GM18870 (cell line): ENCODE results near the gene NINJ1.
"Not testable (repeated sequence)": the region's sequence is repeated elsewhere in the genome, so short reads cannot be mapped to it uniquely, and the experiment has no call there.

Experiments
- ATAC-seq: cut with Tn5 transposase; IDR thresholded peaks from one replicate; pipeline ENCODE4 v1.9.1; 2021; ENCODE audit warnings: moderate library complexity; ENCODE audit not compliant: unreplicated experiment

NINJ1 gene

GRCh38 chr9:93120846-93121315, 13.2 kb downstream of the NINJ1 start:
- ATAC-seq, result no peak

GRCh38 chr9:93119953-93120845, 13.9 kb downstream of the NINJ1 start:
- ATAC-seq, result peak; percentile 67

GRCh38 chr9:93119703-93119952, 14.4 kb downstream of the NINJ1 start:
- ATAC-seq, result no peak

GRCh38 chr9:93118863-93119702, 15.0 kb downstream of the NINJ1 start:
- ATAC-seq, result no peak

- no peak for ATAC-seq
These were observed 15.9 kb downstream of the NINJ1 start for GRCh38 chr9:93117924-93118862.

- not testable (repeated sequence) for ATAC-seq
These were observed 16.5 kb downstream of the NINJ1 start for GRCh38 chr9:93117521-93117920.

- ATAC-seq, result no peak
These were observed 17.7 kb downstream of the NINJ1 start for GRCh38 chr9:93116072-93116961.

GRCh38 chr9:93115486-93116071, 18.5 kb downstream of the NINJ1 start:
- ATAC-seq, result no peak

GRCh38 chr9:93114984-93115335, 19.1 kb downstream of the NINJ1 start:
- no peak for ATAC-seq

- ATAC-seq, result no peak
These were observed 19.7 kb downstream of the NINJ1 start for GRCh38 chr9:93114169-93114983.

GRCh38 chr9:93112864-93113389, 21.1 kb downstream of the NINJ1 start:
- ATAC-seq, result no peak

- no peak for ATAC-seq
These were observed 21.8 kb downstream of the NINJ1 start for GRCh38 chr9:93112116-93112863.

GRCh38 chr9:93111371-93112115, 22.5 kb downstream of the NINJ1 start:
- no peak for ATAC-seq

GRCh38 chr9:93111001-93111370, 23.1 kb downstream of the NINJ1 start:
- no peak for ATAC-seq

- ATAC-seq, result no peak
These were observed 23.7 kb downstream of the NINJ1 start for GRCh38 chr9:93110311-93110855.

GRCh38 chr9:93108291-93109041, 25.6 kb downstream of the NINJ1 start:
- no peak for ATAC-seq
